Activated gamma-delta T cell treated with Interleukin-2 at 50 U/mL for 16 hours (primary cell): Measurements from ENCODE around the gene ADAMTSL3.

Source experiments
- DNase-seq: peaks from one replicate; pipeline ENCODE4 v3.0.0-alpha.2; 2020

The ADAMTSL3 gene

DNA sequence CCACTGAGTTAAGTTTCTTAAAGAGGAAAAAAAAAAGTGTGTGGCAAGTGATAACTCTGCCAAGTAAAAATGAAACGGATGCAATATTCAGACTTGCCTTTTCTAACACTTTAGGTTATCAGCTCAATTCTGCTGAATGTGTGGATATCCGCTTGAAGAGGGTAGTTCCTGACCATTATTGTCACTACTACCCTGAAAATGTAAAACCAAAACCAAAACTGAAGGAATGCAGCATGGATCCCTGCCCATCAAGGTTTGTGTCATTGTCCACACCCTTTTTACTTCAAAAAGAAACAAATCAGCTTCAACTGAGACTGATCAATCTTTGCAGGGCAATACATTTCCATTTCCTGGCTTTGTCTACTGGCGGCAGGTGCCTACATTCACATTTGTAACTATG lies 236.1 kb downstream of the ADAMTSL3 start:
- no peak for DNase-seq

GRCh38 chr15:83890587-83890986 lies 236.7 kb downstream of the ADAMTSL3 start:
- DNase-seq = no peak

DNA sequence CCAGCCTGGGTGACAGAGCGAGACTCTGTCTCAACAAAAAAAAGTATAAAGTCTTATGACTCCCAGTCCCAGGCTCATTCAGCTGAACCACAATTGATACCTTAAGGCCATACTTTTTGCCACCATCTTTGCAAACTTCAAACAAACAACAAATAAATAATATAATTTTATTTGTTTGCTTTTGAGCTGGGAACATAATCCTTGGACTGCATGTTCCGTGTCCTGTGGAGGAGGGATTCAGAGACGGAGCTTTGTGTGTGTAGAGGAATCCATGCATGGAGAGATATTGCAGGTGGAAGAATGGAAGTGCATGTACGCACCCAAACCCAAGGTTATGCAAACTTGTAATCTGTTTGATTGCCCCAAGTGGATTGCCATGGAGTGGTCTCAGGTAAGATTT lies 238.6 kb downstream of the ADAMTSL3 start:
- DNase-seq = no peak

GRCh38 chr15:83893308-83893707 lies 239.4 kb downstream of the ADAMTSL3 start:
- no peak for DNase-seq

- DNase-seq = no peak
Observed at GRCh38 chr15:83897037-83897436, 243.1 kb downstream of the ADAMTSL3 start.

DNA sequence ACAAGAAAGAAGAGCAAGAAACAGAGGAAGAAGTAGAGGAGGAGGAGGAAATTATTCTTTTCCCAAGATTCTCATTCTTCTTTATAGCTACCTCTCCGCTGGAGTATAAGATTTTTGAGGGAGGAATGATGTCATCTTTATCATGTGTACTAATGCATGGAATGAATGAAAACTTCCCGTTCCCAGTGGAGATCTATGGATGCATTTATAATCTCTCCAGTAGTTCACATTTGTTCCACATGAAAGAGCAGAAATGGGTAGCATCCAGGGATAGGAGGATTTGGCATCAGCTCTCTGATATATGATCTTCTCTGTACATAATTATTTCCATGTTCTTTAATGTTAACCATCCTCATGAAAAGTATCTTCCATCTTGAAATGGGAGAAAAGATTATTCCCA lies 244.4 kb downstream of the ADAMTSL3 start:
- DNase-seq = no peak

DNA sequence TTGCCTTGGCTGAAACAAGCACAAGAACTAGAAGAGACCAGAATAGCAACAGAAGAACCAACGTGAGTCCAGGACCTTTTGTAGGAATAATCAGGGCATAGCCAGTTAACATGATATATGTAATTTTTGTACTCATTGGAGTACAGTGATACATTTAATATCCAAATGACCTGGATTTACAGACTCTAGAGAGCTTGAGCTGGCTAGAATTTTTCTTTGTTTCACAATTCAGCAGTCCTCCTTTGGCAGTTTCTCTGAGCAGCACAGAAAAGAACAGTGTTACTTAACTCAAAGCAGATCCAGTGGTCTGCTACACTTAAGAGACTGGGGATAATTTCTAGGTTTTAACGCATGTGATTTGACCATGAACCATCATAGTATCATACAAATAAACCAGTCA lies 245.7 kb downstream of the ADAMTSL3 start:
- DNase-seq = no peak

- no peak for DNase-seq
Observed at GRCh38 chr15:83904107-83905040, 250.5 kb downstream of the ADAMTSL3 start.

GRCh38 chr15:83905556-83906273 lies 251.8 kb downstream of the ADAMTSL3 start:
- DNase-seq = no peak

DNA sequence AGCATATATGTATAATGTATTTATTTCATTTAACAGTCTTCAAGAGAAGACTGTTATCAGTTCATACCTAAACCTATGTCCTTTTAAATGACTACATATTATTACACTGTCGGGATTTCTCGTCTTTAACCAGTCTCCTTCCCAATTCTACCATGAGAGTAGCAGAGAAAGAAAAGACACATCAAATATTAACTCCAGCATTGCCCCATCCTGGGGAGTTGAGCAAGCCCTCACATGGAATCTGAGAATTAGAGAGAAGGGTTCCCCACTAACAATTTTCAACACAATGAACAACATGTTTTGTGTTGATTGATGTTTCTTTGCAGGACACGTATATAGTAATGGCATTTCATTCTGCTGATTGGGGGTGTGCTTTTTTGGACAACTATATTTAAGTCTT lies 257.4 kb downstream of the ADAMTSL3 start:
- no peak for DNase-seq

DNA sequence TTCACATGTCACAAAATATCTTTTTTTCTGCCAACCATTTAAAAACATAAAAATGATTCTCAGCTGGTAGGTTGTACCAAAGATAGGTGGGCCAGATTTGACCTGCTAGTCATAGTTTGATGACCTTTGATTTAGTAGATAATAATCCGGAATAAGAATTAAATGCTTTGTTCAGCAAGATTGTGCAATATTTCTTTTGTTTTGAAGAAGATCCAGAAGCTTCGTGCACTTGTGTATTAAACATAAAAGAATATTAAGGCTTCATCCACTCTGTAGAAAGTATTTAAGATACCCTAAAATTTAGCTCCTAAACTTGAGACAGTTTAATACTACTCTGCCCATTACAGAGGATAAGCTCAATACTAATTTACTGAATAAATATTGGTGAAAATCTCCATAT lies 258.4 kb downstream of the ADAMTSL3 start:
- no peak for DNase-seq

GRCh38 chr15:83913034-83913632 lies 259.2 kb downstream of the ADAMTSL3 start:
- DNase-seq = no peak

DNA sequence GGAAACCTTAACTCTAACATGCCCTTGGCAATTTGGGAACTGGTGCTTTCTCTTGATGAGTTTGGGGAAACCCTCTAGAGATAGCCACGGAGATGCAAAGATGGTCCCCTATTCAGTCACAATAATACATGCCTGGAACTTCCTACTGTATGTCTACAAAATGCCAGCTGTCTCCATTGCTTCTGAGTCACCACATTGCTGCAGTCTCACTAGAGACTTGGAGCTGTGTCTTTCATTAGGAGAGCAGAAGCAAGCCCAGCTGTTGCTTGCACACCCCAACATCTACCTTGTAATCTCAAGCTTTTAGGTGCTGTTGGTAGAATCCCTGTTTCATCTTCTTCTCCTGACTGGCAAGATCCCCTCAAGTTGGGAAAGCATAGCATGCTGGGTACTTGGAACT lies 261.0 kb downstream of the ADAMTSL3 start:
- no peak for DNase-seq

DNA sequence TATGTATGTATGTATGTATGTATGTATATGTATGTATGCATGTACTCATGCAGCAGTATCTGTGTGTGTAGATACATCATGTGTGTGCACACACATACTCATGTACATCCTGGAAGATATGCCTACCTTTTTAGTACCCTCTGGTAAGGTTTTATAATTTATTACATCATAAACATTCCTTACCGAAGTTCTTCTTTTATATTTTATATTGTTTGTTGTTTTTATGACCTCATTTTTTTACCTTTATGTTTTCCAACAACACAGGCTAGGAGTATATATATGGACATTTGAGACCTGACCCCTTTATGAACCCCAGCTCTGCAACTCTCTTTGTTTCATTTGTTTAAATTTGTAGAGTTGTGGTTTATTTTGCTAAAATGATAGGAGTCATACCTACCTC lies 263.5 kb downstream of the ADAMTSL3 start:
- DNase-seq = no peak

- DNase-seq = no peak
Observed at GRCh38 chr15:83918011-83918410, 264.1 kb downstream of the ADAMTSL3 start.

DNA sequence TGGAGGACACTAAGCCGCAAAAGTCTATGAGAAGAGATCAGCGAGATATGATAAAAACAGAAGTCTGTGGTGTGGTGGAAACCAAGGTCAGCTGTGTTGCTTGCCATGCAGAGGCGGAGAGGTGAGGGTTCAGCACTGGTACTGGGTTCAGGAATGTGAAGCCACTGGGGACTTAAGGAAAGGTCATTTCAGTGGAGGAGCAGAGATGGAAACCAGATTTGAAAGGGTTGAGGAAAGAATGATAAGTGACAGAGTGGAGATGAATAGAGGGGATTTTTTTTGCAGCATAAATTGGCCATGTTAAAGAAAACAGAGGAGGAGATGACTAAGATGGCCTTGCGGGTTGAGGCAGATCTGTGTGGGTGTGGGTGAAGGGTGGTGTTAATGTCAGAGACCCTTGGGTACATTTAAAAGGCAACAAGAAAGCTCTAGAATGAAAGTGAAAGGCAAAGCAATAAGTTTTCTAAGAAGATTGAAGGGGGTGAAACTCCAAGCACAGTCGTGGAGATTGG lies 265.5 kb downstream of the ADAMTSL3 start:
- no peak for DNase-seq

DNA sequence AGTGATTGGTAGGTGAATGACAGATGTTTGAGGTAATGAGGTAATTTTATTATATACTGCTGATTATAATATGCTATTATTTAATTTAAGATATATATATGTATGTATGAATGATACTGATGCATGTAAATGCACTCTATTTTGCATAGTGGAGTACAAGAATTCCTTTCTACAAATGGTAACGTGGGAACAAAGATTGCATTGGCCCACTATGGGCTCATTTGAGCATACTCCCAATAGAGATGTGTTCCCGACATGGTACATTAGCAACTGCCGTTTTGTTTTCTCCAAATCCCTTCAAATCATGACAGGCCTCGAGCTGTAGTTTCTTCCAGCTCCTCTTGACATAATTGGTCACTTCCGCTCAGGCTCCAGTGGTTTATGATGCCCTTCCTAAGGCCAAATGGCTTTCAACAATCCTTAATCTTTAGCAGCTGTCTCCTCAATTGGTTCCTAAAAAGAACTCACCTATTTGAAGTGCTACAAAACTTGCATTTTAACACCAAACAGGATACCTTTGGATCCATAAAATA lies 266.1 kb downstream of the ADAMTSL3 start:
- DNase-seq = no peak

DNA sequence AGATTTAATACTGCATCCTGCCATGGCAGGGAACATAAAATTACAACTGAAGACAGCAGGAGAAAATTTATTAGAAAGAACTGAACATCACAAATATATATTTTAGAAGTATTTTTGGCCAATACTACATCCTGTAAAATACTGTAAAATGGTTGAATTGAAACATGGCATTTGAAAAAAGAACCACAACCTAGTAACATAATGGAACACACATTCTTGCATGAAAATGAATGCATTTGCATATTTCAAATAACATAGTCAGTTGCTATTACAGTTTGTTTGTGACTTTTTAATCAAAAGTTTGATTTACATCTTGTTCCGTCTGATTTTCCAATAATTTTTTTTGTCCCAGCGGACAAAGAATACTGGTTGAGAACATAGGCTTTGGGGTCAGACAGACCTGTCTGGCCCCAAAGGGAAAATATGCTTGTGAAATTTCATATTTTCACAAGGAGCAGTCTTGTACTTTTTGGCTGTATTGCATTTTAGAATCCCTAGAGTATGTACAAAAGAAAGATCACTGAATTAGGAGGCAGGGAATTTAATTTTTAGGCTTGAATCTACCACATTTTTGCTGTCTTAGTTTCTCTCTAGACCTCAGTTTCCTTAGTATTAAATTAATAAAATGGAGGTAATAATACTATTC lies 268.8 kb downstream of the ADAMTSL3 start:
- no peak for DNase-seq

DNA sequence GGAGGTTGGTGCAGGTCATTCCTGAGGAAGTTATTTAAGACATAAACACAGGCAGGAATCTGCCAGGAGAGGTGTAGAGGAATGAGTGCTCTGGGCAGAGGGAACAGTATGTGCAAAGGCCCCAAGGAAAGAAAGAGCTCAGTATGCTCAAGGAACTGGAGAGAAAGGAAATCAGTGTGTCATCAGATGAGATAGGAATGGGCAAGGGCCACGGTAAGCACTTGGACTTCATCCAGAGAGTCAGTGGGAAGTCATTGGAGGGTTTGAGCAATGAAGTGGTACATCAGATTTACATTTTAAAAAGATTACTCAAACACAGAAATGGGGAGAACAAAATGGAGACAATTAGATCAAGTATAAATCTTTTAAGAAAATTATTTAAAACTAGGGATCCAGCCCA lies 272.2 kb downstream of the ADAMTSL3 start:
- DNase-seq = no peak

DNA sequence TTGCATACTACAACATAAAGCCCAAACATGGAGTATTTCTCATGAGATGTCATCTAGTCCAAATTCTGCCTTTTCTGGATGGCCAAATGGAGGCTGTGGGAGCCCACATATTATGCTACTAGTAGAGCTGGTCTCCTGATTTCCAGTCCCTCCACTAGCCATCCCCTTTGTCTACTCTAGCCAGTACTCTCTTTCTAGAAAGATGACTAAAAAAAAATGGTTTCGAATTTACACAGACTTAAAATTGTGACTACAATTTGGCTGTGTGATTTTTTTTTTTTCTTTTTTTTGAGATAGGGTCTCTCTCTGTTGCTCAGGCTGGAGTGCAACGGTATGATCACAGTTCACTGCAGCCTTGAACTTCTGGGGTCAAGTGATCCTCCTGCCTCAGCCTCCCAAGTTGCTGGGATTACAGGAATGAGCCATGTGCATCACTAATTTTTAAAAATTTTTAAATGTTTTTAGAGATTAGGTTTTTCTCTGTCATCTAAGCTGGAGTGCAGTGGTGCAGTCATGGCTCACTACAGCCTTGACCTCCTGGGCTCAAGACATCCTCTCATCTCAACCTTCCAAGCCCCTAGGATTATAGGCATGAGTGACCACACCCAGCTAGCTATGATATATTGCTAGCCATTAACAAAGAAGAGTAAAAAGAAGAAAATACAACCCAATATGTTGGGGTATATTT lies 273.9 kb downstream of the ADAMTSL3 start:
- DNase-seq = no peak

DNA sequence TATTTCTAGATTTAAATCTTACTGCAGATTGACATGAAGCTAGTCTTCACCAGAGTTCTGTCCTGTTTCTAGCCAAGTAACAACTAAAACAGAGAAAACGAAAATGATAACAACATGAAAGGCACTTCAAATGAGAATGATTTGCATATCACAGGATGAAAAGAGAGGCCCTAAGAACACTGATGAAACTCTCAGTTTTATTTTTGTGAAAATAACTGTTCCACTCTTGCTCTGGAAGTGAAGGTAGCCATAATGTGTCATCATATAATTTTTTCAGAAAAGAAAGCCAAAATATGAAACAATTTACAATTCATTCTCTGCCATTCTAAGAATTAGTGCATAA lies 274.4 kb downstream of the ADAMTSL3 start:
- DNase-seq = no peak

GRCh38 chr15:83928878-83929418 lies 275.0 kb downstream of the ADAMTSL3 start:
- no peak for DNase-seq
